ENCODE results near the gene RBM47. TPM values are rescaled to one million over a fixed set of nuclear protein-coding genes. Genes with fewer than 3 reads are reported as not detected.
"Not testable (repeated sequence)": the region's sequence is repeated elsewhere in the genome, so short reads cannot be mapped to it uniquely, and the experiment has no call there.

The RBM47 gene
- total RNA-seq, 1 donor from 2014 or later, result 34.8 TPM

DNA sequence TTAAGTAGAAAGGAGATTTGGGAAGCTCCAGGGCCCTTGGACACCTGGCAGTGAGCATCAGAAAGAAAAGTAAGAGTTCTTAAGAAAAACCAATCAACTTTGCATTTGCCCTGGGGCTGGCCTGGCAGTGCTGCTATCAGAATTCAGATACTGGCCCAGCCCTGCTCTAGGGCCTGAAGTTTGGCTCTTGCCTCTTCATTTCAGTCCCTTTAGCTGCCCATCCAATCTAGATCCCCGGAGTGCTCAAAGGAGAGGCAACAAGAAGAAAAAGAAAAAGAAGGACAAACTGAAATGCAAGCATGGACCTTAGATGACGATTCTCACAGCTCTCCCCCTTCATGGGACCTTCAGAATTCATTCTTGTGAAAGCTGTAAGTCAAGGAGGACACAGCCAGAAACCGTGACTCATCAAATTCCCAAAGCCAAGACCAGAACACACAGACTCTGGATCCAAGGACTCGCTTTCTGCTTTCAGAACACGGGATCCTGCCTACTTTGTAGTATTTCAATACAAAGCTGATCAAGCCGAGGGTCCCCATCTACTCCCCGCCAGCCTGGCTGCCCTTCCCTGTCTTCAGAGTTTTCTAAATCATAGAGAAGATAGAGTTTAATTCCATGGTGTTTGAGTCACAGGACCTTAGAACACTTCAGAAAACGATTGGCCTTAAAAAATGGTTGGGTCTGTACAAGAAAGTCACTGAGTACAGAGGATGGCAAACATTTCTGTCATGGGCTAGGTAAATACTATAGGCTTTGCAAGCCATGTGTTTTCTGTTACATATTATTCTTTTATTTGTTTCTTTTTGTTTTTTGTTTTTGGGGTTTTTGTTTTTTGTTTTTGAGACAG is 103.7 kb downstream of the RBM47 start:
- H3K36me3 Mint-ChIP-seq (ENCODE audit: low read depth), result peaks cover 4% of the 10 kb centered on the region
- intact Hi-C loops (cut with micrococcal nuclease), result no loop called here
- H3K4me1 Mint-ChIP-seq (ENCODE audit: low read depth), result peaks cover 8% of the 10 kb centered on the region
- no peaks in the 10 kb centered on the region for H3K9me3 Mint-ChIP-seq
- no peak overlapping the region for H3K4me3 Mint-ChIP-seq (ENCODE audit: low read depth)
- no peaks in the 10 kb centered on the region for H3K27me3 Mint-ChIP-seq (ENCODE audit: low read depth)
- H3K27ac Mint-ChIP-seq, result no peak overlapping the region
- no peak for DNase-seq (ENCODE audit: low spot score)

DNA sequence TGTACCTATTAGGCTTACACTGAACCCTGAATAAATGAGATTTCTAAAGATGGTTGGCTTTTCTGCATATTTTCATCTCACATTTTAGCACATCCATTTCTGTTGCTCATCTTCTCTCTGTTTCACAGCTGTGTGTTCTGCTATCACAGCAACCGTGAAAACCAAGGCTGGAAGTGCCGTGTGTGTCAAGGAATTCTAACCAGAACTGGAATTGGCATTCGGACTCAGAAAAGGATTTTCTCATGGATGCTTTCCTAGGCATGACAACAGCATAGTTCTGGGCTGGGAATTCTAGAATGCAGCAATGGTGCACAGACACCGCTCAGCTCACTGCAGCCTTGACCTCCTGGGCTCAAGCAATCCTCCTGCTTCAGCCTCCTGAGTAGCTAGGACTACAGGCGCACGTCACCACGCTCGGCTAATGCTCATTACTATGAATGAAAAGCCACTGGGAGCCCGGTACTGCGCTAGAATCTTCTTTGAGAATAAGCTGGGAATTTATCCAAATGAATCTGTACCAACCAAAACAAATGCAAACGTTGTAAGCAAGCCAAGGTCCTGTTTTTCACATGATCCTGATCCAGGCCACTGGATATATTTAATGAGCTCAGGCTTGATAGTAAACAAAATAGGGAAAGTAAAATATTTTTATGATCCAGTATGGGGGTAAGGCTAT is 105.2 kb downstream of the RBM47 start:
- DNase-seq (ENCODE audit: low spot score), result no peak
- Mint-ChIP-seq H3K4me1 (ENCODE audit: low read depth) (peaks cover 9% of the 10 kb centered on the region), H3K36me3 (ENCODE audit: low read depth) (peaks cover 6% of the 10 kb centered on the region), H3K9me3 (no peaks in the 10 kb centered on the region), H3K4me3 (ENCODE audit: low read depth) (no peak overlapping the region), H3K27me3 (ENCODE audit: low read depth) (no peaks in the 10 kb centered on the region), H3K27ac (no peak overlapping the region)
- intact Hi-C loops (cut with micrococcal nuclease), result no loop called here

DNA sequence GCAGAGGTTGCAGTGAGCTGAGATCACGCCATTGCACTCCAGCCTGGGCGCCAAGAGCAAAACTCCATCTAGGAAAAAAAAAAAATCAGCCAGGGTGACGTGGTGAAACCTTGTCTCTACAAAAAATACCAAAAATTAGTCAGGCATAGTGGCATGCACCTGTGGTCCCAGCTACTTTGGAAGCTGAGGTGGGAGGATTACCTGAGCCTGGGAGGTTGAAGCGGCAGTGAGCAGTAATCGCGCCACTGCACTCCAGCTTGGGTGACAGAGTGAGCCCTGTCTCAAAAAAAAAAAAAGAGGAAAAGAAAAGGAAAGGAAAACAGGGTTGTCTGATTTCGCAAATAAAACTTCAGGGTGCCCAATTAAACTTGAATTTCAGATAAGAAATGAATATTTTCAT is 106.1 kb downstream of the RBM47 start:
- Mint-ChIP-seq H3K9me3 (no peaks in the 10 kb centered on the region), H3K4me3 (ENCODE audit: low read depth) (no peak overlapping the region), H3K36me3 (ENCODE audit: low read depth) (peaks cover 6% of the 10 kb centered on the region), H3K4me1 (ENCODE audit: low read depth) (peaks cover 9% of the 10 kb centered on the region), H3K27ac (no peak overlapping the region), H3K27me3 (ENCODE audit: low read depth) (no peaks in the 10 kb centered on the region)
- intact Hi-C loops (cut with micrococcal nuclease), result no loop called here
- DNase-seq (ENCODE audit: low spot score), result no peak

DNA sequence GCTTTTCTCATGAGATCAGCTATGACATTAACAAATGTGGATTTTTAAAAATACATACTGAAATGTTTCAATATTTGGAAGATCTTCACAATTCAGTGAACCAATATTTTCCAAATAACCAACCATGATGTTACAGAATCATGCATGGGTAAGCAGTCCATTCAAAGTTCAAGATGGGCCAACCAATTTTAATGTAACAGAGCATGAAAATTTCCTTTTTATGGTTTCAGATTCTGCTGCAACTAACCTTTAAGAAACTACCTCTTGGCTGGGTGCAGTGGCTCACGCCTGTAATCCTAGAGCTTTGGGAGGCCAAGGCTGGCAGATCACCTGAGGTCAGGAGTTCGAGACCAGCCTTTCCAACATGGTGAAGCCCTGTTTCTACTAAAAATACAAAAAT is 107.7 kb downstream of the RBM47 start:
- no peak overlapping the region for H3K4me3 Mint-ChIP-seq (ENCODE audit: low read depth)
- intact Hi-C loops (cut with micrococcal nuclease), result no loop called here
- H3K9me3 Mint-ChIP-seq, result no peaks in the 10 kb centered on the region
- no peak for DNase-seq (ENCODE audit: low spot score)
- peaks cover 6% of the 10 kb centered on the region for H3K36me3 Mint-ChIP-seq (ENCODE audit: low read depth)
- H3K27ac Mint-ChIP-seq, result no peak overlapping the region
- no peaks in the 10 kb centered on the region for H3K27me3 Mint-ChIP-seq (ENCODE audit: low read depth)
- H3K4me1 Mint-ChIP-seq (ENCODE audit: low read depth), result peaks cover 15% of the 10 kb centered on the region

DNA sequence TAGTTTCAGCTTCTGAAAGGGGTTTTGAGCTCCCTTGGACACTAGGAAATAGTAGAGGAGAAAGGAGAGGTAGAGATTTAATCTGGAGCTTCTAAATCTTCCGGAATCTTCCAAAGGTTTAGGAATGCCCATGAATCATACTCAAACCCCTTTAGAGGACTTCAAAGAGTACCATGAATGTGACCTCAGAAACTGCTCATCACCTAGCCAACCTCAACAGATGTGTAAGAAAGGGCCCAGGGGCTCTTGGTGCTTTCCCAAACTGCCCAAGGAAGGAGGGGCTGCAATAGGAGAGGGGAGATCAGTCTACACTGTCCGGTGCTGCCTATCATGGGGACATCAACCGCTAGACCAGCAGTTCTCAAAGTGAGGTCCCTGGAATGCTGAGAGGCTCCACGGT is 109.1 kb downstream of the RBM47 start:
- DNase-seq (ENCODE audit: low spot score), result no peak
- Mint-ChIP-seq H3K4me3 (ENCODE audit: low read depth) (no peak overlapping the region), H3K4me1 (ENCODE audit: low read depth) (peaks cover 23% of the 10 kb centered on the region), H3K27ac (no peak overlapping the region), H3K36me3 (ENCODE audit: low read depth) (peaks cover 6% of the 10 kb centered on the region), H3K9me3 (no peaks in the 10 kb centered on the region), H3K27me3 (ENCODE audit: low read depth) (no peaks in the 10 kb centered on the region)
- intact Hi-C loops (cut with micrococcal nuclease), result no loop called here

DNA sequence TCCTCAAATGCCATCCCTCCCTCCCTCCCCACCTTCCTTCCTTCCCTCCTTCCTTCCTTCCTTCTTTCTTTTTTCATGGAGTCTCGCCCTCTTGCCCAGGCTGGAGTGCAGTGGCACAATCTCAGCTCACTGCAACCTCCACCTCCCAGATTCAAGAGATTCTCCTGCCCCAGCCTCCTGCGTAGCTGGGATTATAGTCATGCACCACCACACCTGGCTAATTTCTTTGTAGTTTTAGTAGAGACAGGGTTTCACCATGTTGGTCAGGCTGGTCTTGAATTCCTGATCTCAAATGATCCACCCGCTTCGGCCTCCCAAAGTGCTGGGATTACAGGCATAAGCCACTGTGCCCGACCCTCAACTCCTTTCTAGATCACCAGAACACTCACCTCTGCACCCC is 112.6 kb downstream of the RBM47 start:
- H3K9me3 Mint-ChIP-seq; H3K4me3 Mint-ChIP-seq (ENCODE audit: low read depth); DNase-seq (ENCODE audit: low spot score); intact Hi-C loops (cut with micrococcal nuclease); H3K27me3 Mint-ChIP-seq (ENCODE audit: low read depth); H3K27ac Mint-ChIP-seq; H3K36me3 Mint-ChIP-seq (ENCODE audit: low read depth): not testable (repeated sequence)
- peaks cover 35% of the 10 kb centered on the region for H3K4me1 Mint-ChIP-seq (ENCODE audit: low read depth)

DNA sequence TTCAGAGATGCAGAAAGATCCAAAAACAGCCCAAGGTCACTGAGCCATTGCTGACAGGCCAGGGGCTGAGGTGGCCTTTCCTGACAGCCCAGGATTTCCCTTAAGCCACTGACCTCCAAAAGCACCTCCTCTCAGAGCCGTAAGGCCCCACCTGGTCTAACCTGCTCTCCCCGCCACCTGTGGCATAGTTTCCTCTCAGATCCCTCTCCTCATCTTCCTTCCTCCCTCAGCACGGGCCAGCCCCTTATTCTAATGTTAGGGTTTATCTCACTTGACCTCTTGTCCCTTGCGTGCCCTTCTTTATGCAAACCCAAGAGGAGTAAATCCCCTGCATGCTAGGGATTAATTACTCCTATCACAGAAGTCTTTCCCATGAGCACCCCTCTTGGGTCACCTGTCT is 113.0 kb downstream of the RBM47 start:
- Mint-ChIP-seq H3K27ac (peak overlapping the region; percentile 51), H3K9me3 (no peaks in the 10 kb centered on the region), H3K4me3 (ENCODE audit: low read depth) (no peak overlapping the region), H3K4me1 (ENCODE audit: low read depth) (peaks cover 35% of the 10 kb centered on the region), H3K27me3 (ENCODE audit: low read depth) (no peaks in the 10 kb centered on the region), H3K36me3 (ENCODE audit: low read depth) (peaks cover 6% of the 10 kb centered on the region)
- intact Hi-C loops (cut with micrococcal nuclease), result no loop called here
- DNase-seq (ENCODE audit: low spot score), result no peak

DNA sequence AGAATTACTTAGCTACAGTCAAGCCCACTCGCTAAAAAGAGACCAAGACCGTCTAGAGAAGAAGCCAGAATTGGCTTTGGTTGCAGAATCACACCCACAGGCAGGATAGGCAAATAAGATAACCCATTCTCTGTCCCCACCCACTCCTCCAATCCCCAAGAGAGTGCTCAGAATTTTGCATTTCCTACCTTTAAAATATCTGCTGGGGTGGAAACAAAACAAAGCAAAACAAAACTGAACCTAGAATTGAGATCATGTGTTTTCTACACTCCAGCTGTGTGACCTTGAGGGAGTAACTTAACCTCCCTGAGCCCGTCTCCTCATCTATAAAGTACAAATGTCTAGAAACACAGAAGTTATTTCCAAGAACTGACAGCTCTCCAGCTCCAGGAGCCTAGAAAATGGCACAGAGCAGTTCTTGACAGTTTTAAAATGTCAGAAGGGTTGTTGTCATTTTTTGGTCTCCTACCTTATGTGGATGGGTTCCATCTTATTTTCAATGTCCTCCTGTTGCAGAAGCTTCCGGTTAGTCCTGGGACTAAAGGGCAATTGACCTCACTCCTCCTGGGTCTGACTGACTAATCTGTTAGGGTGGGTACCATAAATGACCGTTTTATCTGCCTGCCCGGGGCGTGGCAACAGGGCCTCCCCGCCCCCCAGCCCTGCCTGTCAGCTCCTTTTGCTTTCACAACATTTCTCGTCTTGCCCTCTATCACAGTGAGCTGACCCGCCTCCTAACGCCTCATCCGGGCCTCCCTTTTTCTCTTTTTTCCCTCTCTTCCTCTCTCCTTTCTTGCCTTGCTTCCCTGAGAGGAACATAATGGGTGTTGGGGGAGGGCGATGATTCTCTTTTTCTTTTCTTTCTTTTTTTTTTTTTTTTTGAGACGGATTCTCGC is 114.0 kb downstream of the RBM47 start:
- Mint-ChIP-seq H3K27me3 (ENCODE audit: low read depth) (no peaks in the 10 kb centered on the region), H3K9me3 (no peaks in the 10 kb centered on the region), H3K36me3 (ENCODE audit: low read depth) (peaks cover 6% of the 10 kb centered on the region), H3K4me1 (ENCODE audit: low read depth) (peaks cover 32% of the 10 kb centered on the region), H3K4me3 (ENCODE audit: low read depth) (no peak overlapping the region), H3K27ac (peak overlapping the region; percentile 68)
- intact Hi-C loops (cut with micrococcal nuclease), result loop anchor here (1.0 kb wide), 1 partner anchor 148 kb away; no protein-coding TSS in a partner anchor
- DNase-seq (ENCODE audit: low spot score), result no peak

DNA sequence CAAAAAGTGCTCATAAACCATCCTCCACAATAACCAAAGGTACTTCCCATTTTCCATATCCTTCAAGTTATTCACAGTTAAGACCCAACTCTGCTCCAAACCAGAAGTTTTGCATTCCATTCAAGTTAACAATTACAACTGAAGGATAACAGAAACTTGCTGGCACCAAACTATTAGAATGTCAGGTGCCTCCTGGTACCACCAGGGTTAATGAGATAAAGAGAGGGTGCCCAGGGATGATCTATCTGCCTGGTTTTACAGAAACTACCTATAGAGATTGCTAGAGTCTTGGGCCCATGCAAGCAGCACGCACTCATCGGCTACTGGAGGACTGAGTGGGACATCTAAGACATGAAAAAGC is 114.6 kb downstream of the RBM47 start:
- Mint-ChIP-seq H3K27ac (peak overlapping the region; percentile 39), H3K4me3 (ENCODE audit: low read depth) (no peak overlapping the region), H3K4me1 (ENCODE audit: low read depth) (peaks cover 31% of the 10 kb centered on the region), H3K9me3 (no peaks in the 10 kb centered on the region), H3K27me3 (ENCODE audit: low read depth) (no peaks in the 10 kb centered on the region), H3K36me3 (ENCODE audit: low read depth) (peaks cover 7% of the 10 kb centered on the region)
- intact Hi-C loops (cut with micrococcal nuclease), result loop anchor here (1.0 kb wide), 1 partner anchor 148 kb away; no protein-coding TSS in a partner anchor
- no peak for DNase-seq (ENCODE audit: low spot score)

DNA sequence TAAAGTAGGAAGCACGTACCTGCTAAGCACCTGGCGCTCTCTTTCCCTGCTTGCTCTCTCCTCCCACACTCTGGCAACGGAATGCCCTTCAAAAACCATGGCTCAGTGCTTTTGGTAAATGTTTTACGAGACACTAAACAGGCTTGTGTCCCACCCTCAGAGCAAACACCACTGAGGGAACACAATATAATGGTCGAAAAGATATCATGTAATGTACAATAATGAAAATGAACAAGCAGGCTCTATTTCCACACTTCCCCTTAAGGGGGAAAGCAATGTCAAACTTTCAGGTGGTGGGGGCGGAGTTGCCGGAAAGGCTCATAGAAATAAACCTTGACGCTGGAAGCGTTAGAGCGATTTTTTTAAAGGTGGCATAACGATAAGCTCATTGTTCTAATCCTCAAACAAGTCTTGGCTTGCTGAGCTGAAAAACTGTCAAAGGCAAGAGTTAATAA is 115.1 kb downstream of the RBM47 start:
- Mint-ChIP-seq H3K4me3 (ENCODE audit: low read depth) (no peak overlapping the region), H3K27ac (no peak overlapping the region), H3K9me3 (no peaks in the 10 kb centered on the region), H3K27me3 (ENCODE audit: low read depth) (no peaks in the 10 kb centered on the region), H3K36me3 (ENCODE audit: low read depth) (peaks cover 5% of the 10 kb centered on the region), H3K4me1 (ENCODE audit: low read depth) (peaks cover 31% of the 10 kb centered on the region)
- DNase-seq (ENCODE audit: low spot score), result no peak
- intact Hi-C loops (cut with micrococcal nuclease), result no loop called here

DNA sequence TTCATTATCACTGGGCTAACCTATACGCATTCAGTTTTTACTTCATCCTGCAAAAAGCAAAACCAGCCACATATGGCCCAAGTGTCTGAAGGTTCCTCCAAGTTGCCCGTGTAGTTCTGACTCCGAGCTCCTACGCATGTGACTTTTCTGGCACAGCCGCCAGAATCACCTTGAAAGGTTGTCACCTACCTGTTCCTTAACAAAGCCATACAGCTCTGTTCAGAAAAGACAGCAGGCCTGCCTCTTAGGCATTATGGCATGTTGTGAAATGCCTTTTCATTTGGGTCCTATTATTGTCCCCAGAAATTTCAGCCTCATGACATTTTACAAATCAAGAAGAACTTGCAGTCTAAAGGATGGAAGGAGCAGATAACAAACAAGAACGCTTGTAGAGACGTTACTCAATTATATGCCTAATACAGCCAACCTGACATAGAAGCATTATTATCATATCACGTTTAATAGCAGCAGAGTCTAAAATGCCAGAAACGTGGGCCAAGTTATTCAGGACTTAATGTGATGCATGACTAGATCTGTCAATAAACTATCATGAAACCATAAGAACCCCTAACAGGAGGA is 118.5 kb downstream of the RBM47 start:
- DNase-seq (ENCODE audit: low spot score), result no peak
- H3K27me3 Mint-ChIP-seq (ENCODE audit: low read depth), result no peaks in the 10 kb centered on the region
- H3K4me3 Mint-ChIP-seq (ENCODE audit: low read depth), result no peak overlapping the region
- intact Hi-C loops (cut with micrococcal nuclease), result no loop called here
- peaks cover 20% of the 10 kb centered on the region for H3K4me1 Mint-ChIP-seq (ENCODE audit: low read depth)
- peaks cover 11% of the 10 kb centered on the region for H3K36me3 Mint-ChIP-seq (ENCODE audit: low read depth)
- H3K27ac Mint-ChIP-seq, result no peak overlapping the region
- H3K9me3 Mint-ChIP-seq, result no peaks in the 10 kb centered on the region

DNA sequence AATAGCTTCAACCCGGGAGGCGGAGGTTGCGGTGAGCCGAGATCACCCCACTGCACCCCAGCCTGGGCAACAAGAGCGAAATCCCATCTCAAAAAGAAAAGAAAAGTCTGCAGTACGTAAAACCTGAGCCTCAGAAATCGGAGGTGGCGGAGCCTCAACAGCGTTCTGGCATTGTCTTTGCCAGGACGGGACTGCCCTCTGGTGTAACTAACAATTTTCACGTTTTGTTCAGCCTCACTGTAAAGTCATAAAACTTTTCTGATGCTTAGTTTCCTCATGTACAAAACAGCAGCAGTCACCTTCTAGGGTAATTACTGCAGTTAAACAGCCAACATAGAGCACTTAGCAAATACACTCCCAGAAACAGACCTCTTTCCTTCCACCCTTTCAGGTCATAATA is 121.7 kb downstream of the RBM47 start:
- Mint-ChIP-seq H3K4me3 (ENCODE audit: low read depth) (no peak overlapping the region), H3K4me1 (ENCODE audit: low read depth) (peaks cover 7% of the 10 kb centered on the region), H3K36me3 (ENCODE audit: low read depth) (peaks cover 17% of the 10 kb centered on the region), H3K9me3 (no peaks in the 10 kb centered on the region), H3K27me3 (ENCODE audit: low read depth) (no peaks in the 10 kb centered on the region), H3K27ac (no peak overlapping the region)
- DNase-seq (ENCODE audit: low spot score), result no peak
- intact Hi-C loops (cut with micrococcal nuclease), result loop anchor here (10.0 kb wide), 1 partner anchor 73 kb away; no protein-coding TSS in a partner anchor
